SK-N-SH (cell line): ENCODE data around the gene TRIP6. TPM values are rescaled to one million over a fixed set of nuclear protein-coding genes. Genes with fewer than 3 reads are reported as not detected.

ENCODE experiments used
- CTCF ChIA-PET: fragments of 300-600, 350-600 bp; formaldehyde crosslinking; extraction: SDS; loops from one replicate; lab custom pipeline; 2021; lab: Yijun Ruan, JAX
- POLR2A ChIA-PET: fragments of 350-600 bp; sonication (Branson Sonifier 250); formaldehyde crosslinking; extraction: SDS; loops from one replicate; lab custom pipeline; 2020; ENCODE audit warnings: antibody characterized with exemption, inconsistent platforms; lab: Yijun Ruan, JAX
- DNase-seq: peaks from one replicate; pipeline ENCODE4 v3.0.0; 2012
- H2AFZ ChIP-seq: fragments of 200-600 bp; sonication (generic); 2 replicates; pipeline ENCODE4 v1.8.1; 2016; ENCODE audit warnings: antibody characterized with exemption, mild to moderate bottlenecking, low read depth
- H3F3A ChIP-seq: fragments of 200-600 bp; sonication (generic); replicated peaks from 2 replicates; pipeline ENCODE3; 2016; ENCODE audit warnings: antibody characterized with exemption, mild to moderate bottlenecking; ENCODE audit not compliant: insufficient read depth
- H3K27ac ChIP-seq, 2 experiments: fragments of 200-500 bp in 1 of 2; fragments of 200-600 bp in 1 of 2; sonication (Bioruptor generic) in 1 of 2; sonication (generic), shearing (Covaris generic) in 1 of 2; 2 replicates each; pipeline versions ENCODE4 v1.5.1 to v1.6.1; 2014 to 2016; ENCODE audit warnings: low read depth in 2 of 2, inconsistent platforms in 1 of 2, low read length in 1 of 2, mild to moderate bottlenecking in 1 of 2, mixed read lengths in 1 of 2
- H3K27me3 ChIP-seq: fragments of 200-600 bp; sonication (generic), shearing (Covaris generic); 2 replicates; pipeline ENCODE4 v1.6.1; 2016; ENCODE audit warnings: mixed run types; ENCODE audit not compliant: insufficient read depth
- H3K36me3 ChIP-seq, 2 experiments: fragments of 200-500 bp in 1 of 2; fragments of 200-600 bp in 1 of 2; sonication (Bioruptor generic) in 1 of 2; sonication (generic) in 1 of 2; replicated peaks in 1 of 2; 2 replicates each; pipeline versions ENCODE3 to v1.5.1; 2014 to 2016; ENCODE audit warnings: low read length in 1 of 2, mild to moderate bottlenecking in 1 of 2; ENCODE audit not compliant: insufficient read depth in 2 of 2, control insufficient read depth in 1 of 2
- H3K4me1 ChIP-seq, 2 experiments: fragments of 200-500 bp in 1 of 2; fragments of 200-600 bp in 1 of 2; sonication (Bioruptor generic) in 1 of 2; sonication (generic), shearing (Covaris generic) in 1 of 2; 2 replicates each; pipeline versions ENCODE4 v1.5.1 to v1.6.1; 2014 to 2016; ENCODE audit warnings: low read depth in 1 of 2, low read length in 1 of 2, mixed run types in 1 of 2; ENCODE audit not compliant: insufficient read depth in 2 of 2, control insufficient read depth in 1 of 2
- H3K4me2 ChIP-seq: fragments of 200-600 bp; sonication (generic), shearing (Covaris generic); 2 replicates; pipeline ENCODE4 v1.6.1; 2017; ENCODE audit warnings: mixed run types
- H3K4me3 ChIP-seq, 2 experiments: fragments of 200-500 bp in 1 of 2; fragments of 200-600 bp in 1 of 2; sonication (Bioruptor generic) in 1 of 2; sonication (generic), shearing (Covaris generic) in 1 of 2; 2 replicates each; pipeline versions ENCODE4 v1.5.1 to v1.8.1; 2014 to 2016; ENCODE audit warnings: low read depth in 2 of 2, inconsistent platforms in 1 of 2, low read length in 1 of 2, mild to moderate bottlenecking in 1 of 2, mixed read lengths in 1 of 2, moderate library complexity in 1 of 2
- H3K79me2 ChIP-seq: fragments of 200-600 bp; sonication (generic); 2 replicates; pipeline ENCODE4 v1.8.1; 2017; ENCODE audit warnings: mild to moderate bottlenecking; ENCODE audit not compliant: insufficient read depth
- H3K9ac ChIP-seq: fragments of 200-600 bp; sonication (generic); 2 replicates; pipeline ENCODE4 v1.6.1; 2017; ENCODE audit warnings: mixed run types
- H3K9me2 ChIP-seq: fragments of 200-600 bp; sonication (generic); 2 replicates; pipeline ENCODE4 v1.6.1; 2017; ENCODE audit warnings: mixed run types
- H3K9me3 ChIP-seq: fragments of 200-600 bp; sonication (generic); 2 replicates; pipeline ENCODE4 v1.6.1; 2017; ENCODE audit warnings: mixed run types, mild to moderate bottlenecking, moderate library complexity
- H4K20me1 ChIP-seq: fragments of 200-600 bp; sonication (generic); 2 replicates; pipeline ENCODE4 v1.6.1; 2017; ENCODE audit warnings: mild to moderate bottlenecking, mixed run types; ENCODE audit not compliant: insufficient read depth
- CHD2 ChIP-seq: fragments of 150-350 bp; IDR thresholded peaks from 2 replicates; pipeline ENCODE4 v1.6.1; 2018; ENCODE audit warnings: low read length; ENCODE audit not compliant: partially characterized antibody
- POLR2AphosphoS5 ChIP-seq: IDR thresholded peaks from 2 replicates; pipeline ENCODE4 v1.6.1; 2012; ENCODE audit warnings: low read depth, low read length
- RCOR1 ChIP-seq: fragments of 150-350 bp; IDR thresholded peaks from 2 replicates; pipeline ENCODE4 v1.6.1; 2017; ENCODE audit warnings: antibody characterized with exemption, low read length
- REST ChIP-seq: IDR thresholded peaks from 2 replicates; pipeline ENCODE4 v1.6.1; 2012; ENCODE audit warnings: mild to moderate bottlenecking, low read depth, low read length, moderate library complexity
- USF1 ChIP-seq: IDR thresholded peaks from 2 replicates; pipeline ENCODE4 v1.4.0; 2012; ENCODE audit warnings: low read depth, borderline replicate concordance
- WGBS: methylation state at CpG from one replicate; pipeline ENCODE4 v1.1.6; 2017; ENCODE audit warnings: low lambda C conversion rate; 5-methylcytosine and 5-hydroxymethylcytosine counted together
- polyA plus RNA-seq, 3 experiments: library from polyadenylated mRNA; depleted of rRNA; stranded (reverse); fragments of >200 nt; gene quantifications; 2 replicates each; pipeline ENCODE4 v1.2.3, GENCODE V29; 2012

TRIP6 gene
- polyA plus RNA-seq, 1 of the 3 experiments (the other 2 are of a cell fraction) = 6.5 TPM

GRCh38 chr7:100885440-100886141 lies 18.4 kb downstream of the TRIP6 start:
- H3K27me3 ChIP-seq = no peaks in the 10 kb centered on the region
- H3K4me2 ChIP-seq = no peak overlapping the region
- H3K9me2 ChIP-seq = no peaks in the 10 kb centered on the region
- peaks cover 67% of the 10 kb centered on the region for H3K79me2 ChIP-seq
- no peak overlapping the region for H2AFZ ChIP-seq
- peaks cover 4 to 33% of the 10 kb centered on the region in 2 experiments for H3K4me1 ChIP-seq
- DNase-seq = no peak
- H3K9ac ChIP-seq = no peak overlapping the region
- no peak overlapping the region for H3K4me3 ChIP-seq
- no peak overlapping the region for H3K27ac ChIP-seq
- TF ChIP-seq CHD2 (no peak), RCOR1 (no peak), POLR2AphosphoS5 (0 out of 2 replicates have a peak, but pooled peaks have one; percentile 18)
- H3K36me3 ChIP-seq = peaks cover 64 to 80% of the 10 kb centered on the region in 2 experiments
- H3F3A ChIP-seq = peaks cover 48% of the 10 kb centered on the region
- CTCF ChIA-PET = interaction anchor here (1.1 to 4.9 kb wide), 4 partner anchors 8 to 403 kb away, joined by 5 to 16 read pairs (median 5); partner anchors contain the start of gene SLC12A9
- WGBS = 90% methylated on average over 22 of the region's 22 CpGs
- peaks cover 21% of the 10 kb centered on the region for H4K20me1 ChIP-seq
- H3K9me3 ChIP-seq = no peaks in the 10 kb centered on the region
- POLR2A ChIA-PET = interaction anchor here (5.8 kb wide), 1 partner anchor 9 kb away, joined by 126 read pairs; the partner anchor contains the start of gene SRRT

- Histone ChIP-seq H3K79me2 (peaks cover 59% of the 10 kb centered on the region), H3K27ac (no peak overlapping the region; a peak in 1 of 4 replicates), H4K20me1 (peaks cover 15% of the 10 kb centered on the region), H3K36me3 (peaks cover 56 to 76% of the 10 kb centered on the region in 2 experiments), H3K9me3 (no peaks in the 10 kb centered on the region), H3K9me2 (no peaks in the 10 kb centered on the region), H3K4me3 (no peak overlapping the region), H3K9ac (no peak overlapping the region), H3F3A (peaks cover 44% of the 10 kb centered on the region), H2AFZ (no peak overlapping the region), H3K4me1 (peaks cover 4 to 40% of the 10 kb centered on the region in 2 experiments), H3K27me3 (no peaks in the 10 kb centered on the region)
- peak; percentile 32 for DNase-seq
- ChIA-PET POLR2A (interaction anchor here (5.8 kb wide), 1 partner anchor 10 kb away, joined by 126 read pairs; the partner anchor contains the start of gene SRRT), CTCF (interaction anchor here (0.6 to 4.9 kb wide), 9 partner anchors 8 to 404 kb away, joined by 3 to 16 read pairs (median 5); partner anchors contain the start of genes POP7, SLC12A9 and SRRT)
- TF ChIP-seq REST (no peak), POLR2AphosphoS5 (0 out of 2 replicates have a peak, but pooled peaks have one; percentile 12), USF1 (no peak)
- TF ChIP-seq, all 33 proteins: peak for 1
- 97% methylated on average over 26 of the region's 27 CpGs for WGBS
- H3K4me2 ChIP-seq = no peak overlapping the region
Observed at GRCh38 chr7:100886142-100886935, 19.2 kb downstream of the TRIP6 start.
